GM13977 (cell line): ENCODE data around the gene PCBP3.

Experiments used
- DNase-seq: peaks from one replicate; pipeline ENCODE4 v3.0.0; 2012; ENCODE audit warnings: low spot score
- CTCF ChIP-seq: IDR thresholded peaks from 2 replicates; pipeline ENCODE4 v1.5.1; 2012; ENCODE audit warnings: mild to moderate bottlenecking, control low read depth; ENCODE audit not compliant: insufficient read depth; ENCODE audit errors: extremely low read depth, missing control alignments
- in situ Hi-C: fragments of 300-500 bp; cut with MboI; formaldehyde crosslinking; loops from one replicate; pipeline ENCODE4 v1.12.0; 2022; ENCODE audit warnings: low sequenced_read_pairs, low pct_unique_long_range_greater_than_20kb, mixed read lengths, inconsistent platforms; ENCODE audit not compliant: unreplicated experiment

The PCBP3 gene

GRCh38 chr21:45855248-45855811 lies 211.8 kb downstream of the PCBP3 start:
- no peak for TF ChIP-seq CTCF
- no peak for DNase-seq
- in situ Hi-C loops = no loop called here

- DNase-seq = no peak
- in situ Hi-C loops = no loop called here
- no peak for TF ChIP-seq CTCF
Measured at GRCh38 chr21:45856442-45856841, 212.9 kb downstream of the PCBP3 start.

- in situ Hi-C loops = no loop called here
- TF ChIP-seq CTCF = no peak
- no peak for DNase-seq
Measured at GRCh38 chr21:45856906-45857305, 213.4 kb downstream of the PCBP3 start.

- in situ Hi-C loops = no loop called here
- DNase-seq = no peak
- TF ChIP-seq CTCF = no peak
Measured at GRCh38 chr21:45857761-45858160, 214.2 kb downstream of the PCBP3 start.

- DNase-seq = no peak
- in situ Hi-C loops = no loop called here
- TF ChIP-seq CTCF = no peak
Measured at GRCh38 chr21:45858180-45858579, 214.7 kb downstream of the PCBP3 start.

- no peak for TF ChIP-seq CTCF
- no peak for DNase-seq
- in situ Hi-C loops = no loop called here
Measured at GRCh38 chr21:45859041-45859761, 215.7 kb downstream of the PCBP3 start.
